HUDEP-2 (cell line): ENCODE data around the gene MFSD6L.

Experiments used
- DNase-seq, 76 experiments: peaks; one replicate each; lab custom pipeline; 2025; ENCODE audit not compliant: unreplicated experiment in 76 of 76; lab: John Stamatoyannopoulos, UW

MFSD6L gene

DNA sequence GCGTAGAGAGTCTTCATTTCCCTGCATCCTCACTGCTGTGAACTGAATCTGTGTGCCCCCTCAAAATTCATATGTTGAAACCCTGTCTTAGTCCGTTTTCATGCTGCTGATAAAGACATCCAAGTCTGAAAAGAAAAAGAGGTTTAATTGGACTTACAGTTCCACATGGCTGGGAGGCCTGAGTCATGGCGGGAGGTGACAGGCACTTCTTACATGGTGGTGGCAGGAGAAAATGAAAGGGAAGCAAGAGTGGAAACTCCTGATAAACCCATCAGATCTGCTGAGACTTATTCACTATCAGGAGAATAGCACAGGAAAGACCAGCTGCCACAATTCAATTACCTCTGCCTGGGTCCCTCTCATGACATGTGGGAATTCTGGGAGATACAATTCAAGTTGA is 51.4 kb downstream of the MFSD6L start:
- no peak for DNase-seq
